Measurements from ENCODE around the gene AHI1. TPM values are rescaled to one million over a fixed set of nuclear protein-coding genes. Genes with fewer than 3 reads are reported as not detected.

Gene AHI1
- total RNA-seq: 107 TPM

DNA sequence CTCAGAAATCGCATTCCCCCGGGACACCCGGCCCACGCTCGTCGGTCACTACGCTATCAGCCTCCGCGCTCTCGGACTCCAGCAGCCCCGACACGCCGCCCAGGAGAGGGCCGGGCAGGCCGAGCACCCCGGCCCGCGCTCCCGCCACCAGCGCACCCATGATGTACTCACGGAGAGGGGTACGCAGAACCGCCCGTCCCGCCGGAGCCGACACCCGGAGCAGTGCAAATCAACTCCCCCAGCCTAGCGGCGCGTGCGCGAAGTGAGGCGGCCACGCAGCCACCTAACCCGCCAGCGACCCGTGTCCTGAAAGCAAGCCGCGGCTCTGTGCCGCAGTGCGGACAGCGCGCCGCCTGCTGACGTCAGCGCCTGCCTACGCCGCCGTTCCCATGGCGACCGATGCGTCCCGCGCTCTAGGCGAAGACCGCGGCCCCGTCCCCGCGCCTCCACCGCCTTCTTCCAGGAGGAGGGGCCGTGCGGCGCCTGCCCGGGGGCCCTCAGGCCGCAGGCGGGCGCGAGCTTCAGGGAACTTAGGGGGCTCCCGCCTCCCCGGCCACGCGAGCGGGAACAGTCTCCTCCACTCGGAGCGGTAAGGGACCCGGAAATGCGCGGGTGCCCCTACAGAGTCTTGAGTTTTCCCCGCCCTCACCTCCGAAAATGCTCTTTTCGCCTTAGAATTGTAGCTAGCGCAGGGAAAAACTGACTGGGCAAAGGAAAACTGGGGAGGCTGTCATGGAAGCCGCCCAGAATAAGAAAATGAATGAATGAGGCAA, at the start of gene AHI1:
TSS of gene AHI1 (minus strand) at position 329 of the 773 bp plus-strand sequence. CDS start 5,503 bp downstream, outside the sequence.

